ENCODE data around the gene FHIT.

Gene FHIT

GRCh38 chr3:59894425-59895121, 1356.7 kb downstream of the FHIT start:
- H3K4me1 Mint-ChIP-seq, result no peaks in the 10 kb centered on the region
- H3K36me3 Mint-ChIP-seq (ENCODE audit: low read depth), result no peaks in the 10 kb centered on the region
- no peak overlapping the region for H3K27ac Mint-ChIP-seq
- H3K4me3 Mint-ChIP-seq, result no peak overlapping the region
- TF ChIP-seq CTCF (IDR thresholded peaks at IDR 0.05; ENCODE audit: unreplicated experiment in 3 of 3), result no peak
- H3K9me3 Mint-ChIP-seq, result no peaks in the 10 kb centered on the region
- H3K27me3 Mint-ChIP-seq (ENCODE audit: low read depth), result no peaks in the 10 kb centered on the region

GRCh38 chr3:59890639-59891038, 1360.6 kb downstream of the FHIT start:
- H3K36me3 Mint-ChIP-seq (ENCODE audit: low read depth), result no peaks in the 10 kb centered on the region
- TF ChIP-seq CTCF (IDR thresholded peaks at IDR 0.05; ENCODE audit: unreplicated experiment in 3 of 3), result no peak
- no peak overlapping the region for H3K27ac Mint-ChIP-seq

GRCh38 chr3:59886790-59887189, 1364.5 kb downstream of the FHIT start:
- no peaks in the 10 kb centered on the region for H3K27me3 Mint-ChIP-seq (ENCODE audit: low read depth)
- no peaks in the 10 kb centered on the region for H3K36me3 Mint-ChIP-seq (ENCODE audit: low read depth)
- no peak overlapping the region for H3K27ac Mint-ChIP-seq
- H3K9me3 Mint-ChIP-seq, result no peaks in the 10 kb centered on the region
- H3K4me1 Mint-ChIP-seq, result peaks cover 9% of the 10 kb centered on the region
- no peak for TF ChIP-seq CTCF (IDR thresholded peaks at IDR 0.05; ENCODE audit: unreplicated experiment in 3 of 3)
- no peak overlapping the region for H3K4me3 Mint-ChIP-seq

More at GRCh38 chr3:59890639-59891038, 1360.6 kb downstream of the FHIT start:
- no peak overlapping the region for H3K4me3 Mint-ChIP-seq
- no peaks in the 10 kb centered on the region for H3K4me1 Mint-ChIP-seq
- no peaks in the 10 kb centered on the region for H3K27me3 Mint-ChIP-seq (ENCODE audit: low read depth)
- no peaks in the 10 kb centered on the region for H3K9me3 Mint-ChIP-seq

- Mint-ChIP-seq H3K27me3 (ENCODE audit: low read depth) (no peaks in the 10 kb centered on the region), H3K4me1 (peaks cover 9% of the 10 kb centered on the region), H3K4me3 (no peak overlapping the region), H3K36me3 (ENCODE audit: low read depth) (no peaks in the 10 kb centered on the region), H3K9me3 (no peaks in the 10 kb centered on the region), H3K27ac (no peak overlapping the region)
- no peak for TF ChIP-seq CTCF (IDR thresholded peaks at IDR 0.05; ENCODE audit: unreplicated experiment in 3 of 3)
Measured at GRCh38 chr3:59885899-59886400, 1365.3 kb downstream of the FHIT start.

- no peak overlapping the region for H3K27ac Mint-ChIP-seq
- no peak for TF ChIP-seq CTCF (IDR thresholded peaks at IDR 0.05; ENCODE audit: unreplicated experiment in 3 of 3)
- no peaks in the 10 kb centered on the region for H3K9me3 Mint-ChIP-seq
- peaks cover 9% of the 10 kb centered on the region for H3K4me1 Mint-ChIP-seq
- peaks cover 3% of the 10 kb centered on the region for H3K27me3 Mint-ChIP-seq (ENCODE audit: low read depth)
- H3K36me3 Mint-ChIP-seq (ENCODE audit: low read depth), result no peaks in the 10 kb centered on the region
- no peak overlapping the region for H3K4me3 Mint-ChIP-seq
Measured at GRCh38 chr3:59885101-59885500, 1366.2 kb downstream of the FHIT start.

- Mint-ChIP-seq H3K4me1 (peaks cover 9% of the 10 kb centered on the region), H3K4me3 (no peak overlapping the region), H3K27me3 (ENCODE audit: low read depth) (peaks cover 5% of the 10 kb centered on the region), H3K9me3 (no peaks in the 10 kb centered on the region), H3K27ac (no peak overlapping the region), H3K36me3 (ENCODE audit: low read depth) (no peaks in the 10 kb centered on the region)
- no peak for TF ChIP-seq CTCF (IDR thresholded peaks at IDR 0.05; ENCODE audit: unreplicated experiment in 3 of 3)
Measured at GRCh38 chr3:59884409-59884808, 1366.8 kb downstream of the FHIT start.

All from nephron (organoid).